Keratinocyte (primary cell): ENCODE measurements around the gene GHRL. TPM values are rescaled to one million over a fixed set of nuclear protein-coding genes. Genes with fewer than 3 reads are reported as not detected.

Experiments
- DNase-seq: peaks from one replicate; pipeline ENCODE4 v3.0.0-alpha.2; 2011; ENCODE audit warnings: low read depth, missing footprints, low spot score
- FAIRE-seq: peaks from 2 replicates; lab custom pipeline; 2011; peaks lifted over from hg19 to GRCh38; lab: Jason Lieb, UNC
- H2AFZ ChIP-seq: 2 replicates; pipeline ENCODE4 v1.6.0; 2012; ENCODE audit warnings: low read length, control low read depth, inconsistent platforms; ENCODE audit not compliant: control insufficient read depth
- H3K27ac ChIP-seq: 2 replicates; pipeline ENCODE4 v1.5.1; 2011; ENCODE audit warnings: low read length; ENCODE audit not compliant: control insufficient read depth, insufficient read depth
- H3K27me3 ChIP-seq: 3 replicates; pipeline ENCODE4 v1.6.0; 2011; ENCODE audit warnings: low read length; ENCODE audit not compliant: control insufficient read depth, insufficient read depth; ENCODE audit errors: extremely low read depth
- H3K36me3 ChIP-seq, 2 experiments: 2 replicates in 1 of 2; 3 replicates in 1 of 2; pipeline ENCODE4 v1.5.1; 2011; ENCODE audit warnings: low read length in 2 of 2, mild to moderate bottlenecking in 1 of 2; ENCODE audit not compliant: control insufficient read depth in 2 of 2, insufficient read depth in 2 of 2; ENCODE audit errors: extremely low read depth in 1 of 2
- H3K4me1 ChIP-seq: 3 replicates; pipeline ENCODE4 v1.5.1; 2011; ENCODE audit warnings: low read length; ENCODE audit not compliant: control insufficient read depth, insufficient read depth; ENCODE audit errors: extremely low read depth
- H3K4me2 ChIP-seq: 3 replicates; pipeline ENCODE4 v1.6.0; 2011; ENCODE audit warnings: low read depth, low read length; ENCODE audit not compliant: control insufficient read depth, insufficient read depth; ENCODE audit errors: extremely low read depth
- H3K4me3 ChIP-seq, 3 experiments: fragments of 200-600 bp in 1 of 3; sonication (generic) in 1 of 3; 2 replicates in 2 of 3; 3 replicates in 1 of 3; pipeline ENCODE4 v1.5.1; 2011 to 2016; ENCODE audit warnings: low read length in 3 of 3, mild to moderate bottlenecking in 3 of 3, control low read depth in 2 of 3, inconsistent platforms in 1 of 3, low read depth in 1 of 3, mixed read lengths in 1 of 3, mixed run types in 1 of 3, moderate library complexity in 1 of 3; ENCODE audit not compliant: control insufficient read depth in 2 of 3, insufficient read depth in 2 of 3; ENCODE audit errors: extremely low read depth in 1 of 3
- H3K79me2 ChIP-seq: 2 replicates; pipeline ENCODE4 v1.6.0; 2012; ENCODE audit warnings: low read length; ENCODE audit not compliant: control insufficient read depth, insufficient read depth
- H3K9ac ChIP-seq: 3 replicates; pipeline ENCODE4 v1.6.0; 2011; ENCODE audit warnings: low read length; ENCODE audit not compliant: control insufficient read depth, insufficient read depth; ENCODE audit errors: extremely low read depth
- H3K9me1 ChIP-seq: 3 replicates; pipeline ENCODE4 v1.6.0; 2011; ENCODE audit warnings: low read length; ENCODE audit not compliant: control insufficient read depth, insufficient read depth; ENCODE audit errors: extremely low read depth
- H3K9me3 ChIP-seq: 2 replicates; pipeline ENCODE4 v1.5.1; 2012; ENCODE audit warnings: low read depth, low read length; ENCODE audit not compliant: control insufficient read depth
- H4K20me1 ChIP-seq: 3 replicates; pipeline ENCODE4 v1.6.0; 2011; ENCODE audit warnings: low read length; ENCODE audit not compliant: control insufficient read depth, insufficient read depth; ENCODE audit errors: extremely low read depth
- CTCF ChIP-seq, 3 experiments: IDR thresholded peaks in 1 of 3; conservative IDR thresholded peaks in 1 of 3; optimal IDR thresholded peaks in 1 of 3; 2 replicates in 2 of 3; 3 replicates in 1 of 3; pipeline versions ENCODE3 to v1.5.1; 2011; ENCODE audit warnings: low read length in 3 of 3, mild to moderate bottlenecking in 3 of 3, moderate library complexity in 2 of 3, control low read depth in 1 of 3, inconsistent platforms in 1 of 3; ENCODE audit not compliant: insufficient read depth in 2 of 3; ENCODE audit errors: extremely low read depth in 1 of 3
- EZH2 ChIP-seq: IDR thresholded peaks from one replicate; pipeline ENCODE4 v1.6.1; 2012; ENCODE audit warnings: inconsistent platforms, mild to moderate bottlenecking, low read length, moderate library complexity
- dilution Hi-C: fragments of 300-500 bp; cut with MboI; formaldehyde crosslinking; loops from one replicate; pipeline ENCODE4 v1.7.0; 2020; ENCODE audit warnings: low sequenced_read_pairs; ENCODE audit not compliant: extremely low pct_ligation_motif_present
- polyA plus RNA-seq, 5 experiments: library from polyadenylated mRNA; depleted of rRNA in 3 of 5; stranded (reverse) in 3 of 5; stranded (forward) in 1 of 5; unstranded in 1 of 5; fragments of >200 nt; gene quantifications; 1 replicate in 1 of 5; 2 replicates in 3 of 5; 3 replicates in 1 of 5; pipeline versions ENCODE4 v1.2.1 to v1.2.3, GENCODE V29; 2011 to 2012; ENCODE audit warnings: missing spikeins in 2 of 5, low read depth in 1 of 5, low replicate concordance in 1 of 5

GHRL gene
- polyA plus RNA-seq, 1 donor (not counting 4 experiments of a cell fraction or from before 2014, with no cell fraction given), result not detected

- no peaks in the 10 kb centered on the region for H4K20me1 ChIP-seq
- H3K9me1 ChIP-seq, result no peaks in the 10 kb centered on the region
- dilution Hi-C loops, result no loop called here
- H3K4me1 ChIP-seq, result no peaks in the 10 kb centered on the region
- H3K27me3 ChIP-seq, result peaks cover 19% of the 10 kb centered on the region
- H3K4me2 ChIP-seq, result no peak overlapping the region
- DNase-seq (no peak), FAIRE-seq (no peak)
- no peak overlapping the region for H3K4me3 ChIP-seq
- TF ChIP-seq EZH2, result no peak
- TF ChIP-seq CTCF (optimal IDR thresholded peaks at IDR 0.05 in 1 of 3, IDR thresholded peaks at IDR 0.05 in 1 of 3, conservative IDR thresholded peaks at IDR 0.05 in 1 of 3; ENCODE audit: extremely low read depth in 1 of 3, insufficient read depth in 2 of 3, low read length in 3 of 3), result no peak
- no peak overlapping the region for H2AFZ ChIP-seq
- no peaks in the 10 kb centered on the region for H3K79me2 ChIP-seq
- no peak overlapping the region for H3K27ac ChIP-seq
- no peaks in the 10 kb centered on the region for H3K36me3 ChIP-seq
- no peak overlapping the region for H3K9ac ChIP-seq
- no peaks in the 10 kb centered on the region for H3K9me3 ChIP-seq
Measured at GRCh38 chr3:10338164-10338470, 45.4 kb upstream of the GHRL start.

GRCh38 chr3:10337323-10338163 lies 44.8 kb upstream of the GHRL start:
- FAIRE-seq (no peak), DNase-seq (no peak)
- H3K4me3 ChIP-seq, result no peak overlapping the region
- no peaks in the 10 kb centered on the region for H3K79me2 ChIP-seq
- H2AFZ ChIP-seq, result no peak overlapping the region
- H3K36me3 ChIP-seq, result no peaks in the 10 kb centered on the region
- H3K4me1 ChIP-seq, result no peaks in the 10 kb centered on the region
- H3K9me3 ChIP-seq, result no peaks in the 10 kb centered on the region
- no peak overlapping the region for H3K9ac ChIP-seq
- H3K27ac ChIP-seq, result no peak overlapping the region
- peaks cover 23% of the 10 kb centered on the region for H3K27me3 ChIP-seq
- dilution Hi-C loops, result no loop called here
- no peak overlapping the region for H3K4me2 ChIP-seq
- H3K9me1 ChIP-seq, result no peaks in the 10 kb centered on the region
- H4K20me1 ChIP-seq, result no peaks in the 10 kb centered on the region
- no peak for TF ChIP-seq EZH2
- TF ChIP-seq CTCF (optimal IDR thresholded peaks at IDR 0.05 in 1 of 3, IDR thresholded peaks at IDR 0.05 in 1 of 3, conservative IDR thresholded peaks at IDR 0.05 in 1 of 3; ENCODE audit: extremely low read depth in 1 of 3, insufficient read depth in 2 of 3, low read length in 3 of 3), result no peak
